Neural crest cell (in vitro differentiated cells): ENCODE data around the gene RNF44. TPM values are rescaled to one million over a fixed set of nuclear protein-coding genes. Genes with fewer than 3 reads are reported as not detected.

Source experiments
- DNase-seq: peaks from one replicate; pipeline ENCODE4 v3.0.0; 2021; ENCODE audit warnings: low read depth, mixed read lengths, low spot score
- H3K27ac Mint-ChIP-seq: one replicate; pipeline ENCODE4 v1.8.0; 2021; ENCODE audit warnings: mild to moderate bottlenecking, mixed read lengths; ENCODE audit not compliant: unreplicated experiment
- H3K27me3 Mint-ChIP-seq: 2 replicates; pipeline ENCODE4 v1.8.0; 2021; ENCODE audit warnings: low read depth, mild to moderate bottlenecking, mixed read lengths
- H3K36me3 Mint-ChIP-seq: 2 replicates; pipeline ENCODE4 v1.8.0; 2021; ENCODE audit warnings: low read depth, mild to moderate bottlenecking, mixed read lengths
- H3K4me1 Mint-ChIP-seq: 2 replicates; pipeline ENCODE4 v1.8.0; 2021; ENCODE audit warnings: mixed read lengths
- H3K4me3 Mint-ChIP-seq: one replicate; pipeline ENCODE4 v1.8.0; 2021; ENCODE audit warnings: mild to moderate bottlenecking, mixed read lengths
- H3K9me3 Mint-ChIP-seq: 2 replicates; pipeline ENCODE4 v1.8.0; 2021; ENCODE audit warnings: mixed read lengths
- CTCF ChIP-seq: fragments of 200-600 bp; sonication (generic); conservative IDR thresholded peaks from 2 replicates; pipeline ENCODE4 v1.5.0; 2021; ENCODE audit warnings: antibody characterized with exemption, mild to moderate bottlenecking
- total RNA-seq: library from RNA; stranded (reverse); gene quantifications from 2 replicates; pipeline ENCODE4 v1.2.1, GENCODE V29; 2021

RNF44 gene
- total RNA-seq, 1 donor from 2014 or later, result 93.8 TPM

- H3K27ac Mint-ChIP-seq, result no peak overlapping the region
- no peaks in the 10 kb centered on the region for H3K36me3 Mint-ChIP-seq
- peaks cover 49% of the 10 kb centered on the region for H3K27me3 Mint-ChIP-seq
- H3K9me3 Mint-ChIP-seq, result no peaks in the 10 kb centered on the region
- H3K4me1 Mint-ChIP-seq, result peaks cover 31% of the 10 kb centered on the region
- H3K4me3 Mint-ChIP-seq, result peak overlapping the region; percentile 85
- no peak for DNase-seq
- TF ChIP-seq CTCF, result no peak
Observed at GRCh38 chr5:176541338-176542134, 4.3 kb upstream of the RNF44 start.

GRCh38 chr5:176540956-176541337 is 3.7 kb upstream of the RNF44 start:
- H3K36me3 Mint-ChIP-seq, result no peaks in the 10 kb centered on the region
- no peaks in the 10 kb centered on the region for H3K9me3 Mint-ChIP-seq
- no peak overlapping the region for H3K27ac Mint-ChIP-seq
- H3K4me3 Mint-ChIP-seq, result peak overlapping the region; percentile 85
- H3K27me3 Mint-ChIP-seq, result peaks cover 47% of the 10 kb centered on the region
- no peak for TF ChIP-seq CTCF
- H3K4me1 Mint-ChIP-seq, result peaks cover 33% of the 10 kb centered on the region
- no peak for DNase-seq

GRCh38 chr5:176540476-176540899 is 3.3 kb upstream of the RNF44 start:
- H3K4me1 Mint-ChIP-seq, result peaks cover 38% of the 10 kb centered on the region
- TF ChIP-seq CTCF, result no peak
- peaks cover 42% of the 10 kb centered on the region for H3K27me3 Mint-ChIP-seq
- peak overlapping the region; percentile 79 for H3K4me3 Mint-ChIP-seq
- H3K36me3 Mint-ChIP-seq, result no peaks in the 10 kb centered on the region
- DNase-seq, result no peak
- no peaks in the 10 kb centered on the region for H3K9me3 Mint-ChIP-seq
- no peak overlapping the region for H3K27ac Mint-ChIP-seq

- no peaks in the 10 kb centered on the region for H3K9me3 Mint-ChIP-seq
- H3K27ac Mint-ChIP-seq, result no peak overlapping the region
- H3K36me3 Mint-ChIP-seq, result peaks cover 7% of the 10 kb centered on the region
- peak overlapping the region; percentile 100 for H3K4me3 Mint-ChIP-seq
- TF ChIP-seq CTCF, result no peak
- peaks cover 53% of the 10 kb centered on the region for H3K4me1 Mint-ChIP-seq
- peaks cover 29% of the 10 kb centered on the region for H3K27me3 Mint-ChIP-seq
- DNase-seq, result no peak
Observed at GRCh38 chr5:176538989-176539384, 1.8 kb upstream of the RNF44 start.

GRCh38 chr5:176538230-176538988 is 1.2 kb upstream of the RNF44 start:
- Mint-ChIP-seq H3K4me3 (peak overlapping the region; percentile 100), H3K36me3 (peaks cover 7% of the 10 kb centered on the region), H3K9me3 (no peaks in the 10 kb centered on the region), H3K27ac (peak overlapping the region; percentile 100), H3K27me3 (peaks cover 24% of the 10 kb centered on the region), H3K4me1 (peaks cover 55% of the 10 kb centered on the region)
- DNase-seq, result no peak
- TF ChIP-seq CTCF, result no peak
